NB4 (cell line): ENCODE results near the gene POLR2F.

Experiments
- POLR2A ChIP-seq: IDR thresholded peaks from 2 replicates; pipeline ENCODE4 v1.6.1; 2011; ENCODE audit warnings: mild to moderate bottlenecking; ENCODE audit not compliant: insufficient read length; ENCODE audit errors: extremely low read depth
- TF ChIP-seq, protein P1 (sequence below): IDR thresholded peaks from one replicate; pipeline ENCODE4 v1.5.1; 2012; ENCODE audit warnings: low read depth, low read length

DNA sequence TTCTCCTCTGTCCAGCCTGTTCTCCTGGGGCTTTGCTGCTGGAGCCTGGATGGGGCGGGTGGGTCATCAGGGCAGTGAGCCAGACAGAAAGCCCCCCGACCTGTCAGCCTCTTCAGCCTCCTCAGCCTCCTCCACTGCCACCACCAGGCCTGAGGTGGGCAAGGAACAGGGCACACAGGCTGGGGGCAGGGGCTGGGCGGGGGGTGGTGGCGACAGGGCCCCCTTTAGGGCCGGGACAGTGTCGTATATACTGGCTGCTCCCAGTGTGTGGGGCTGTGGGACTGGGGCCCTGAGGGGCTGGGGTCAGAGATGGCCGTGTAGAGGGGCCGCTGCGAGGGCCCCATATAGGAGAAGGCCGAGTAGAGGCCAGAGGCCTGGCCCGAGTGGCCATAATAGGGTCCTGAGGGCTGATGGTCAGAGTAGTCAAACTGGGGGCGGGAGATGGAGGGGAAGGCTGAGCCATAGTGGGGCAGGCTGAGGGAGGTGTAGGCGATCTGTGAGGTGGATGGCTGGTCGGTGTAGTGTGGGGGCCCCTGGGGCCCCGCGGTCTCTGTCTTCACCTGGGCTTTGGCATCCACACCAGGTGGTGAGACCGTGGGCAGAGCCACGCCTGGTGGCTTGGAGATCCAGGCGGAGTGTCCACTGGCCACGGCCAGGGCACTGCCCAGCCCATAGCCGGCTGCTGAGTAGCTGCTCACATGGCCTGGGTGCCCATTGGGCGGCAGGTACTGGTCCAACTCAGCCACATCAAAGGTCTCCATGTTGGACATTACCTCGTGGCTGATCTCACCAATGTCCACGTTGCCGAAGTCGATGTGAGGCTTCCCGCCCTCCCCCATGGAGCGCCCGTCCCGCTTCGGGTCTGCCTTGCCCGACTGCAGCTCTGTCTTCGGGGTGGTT lies 20.0 kb downstream of the POLR2F start:
- TF ChIP-seq, protein P1, sequence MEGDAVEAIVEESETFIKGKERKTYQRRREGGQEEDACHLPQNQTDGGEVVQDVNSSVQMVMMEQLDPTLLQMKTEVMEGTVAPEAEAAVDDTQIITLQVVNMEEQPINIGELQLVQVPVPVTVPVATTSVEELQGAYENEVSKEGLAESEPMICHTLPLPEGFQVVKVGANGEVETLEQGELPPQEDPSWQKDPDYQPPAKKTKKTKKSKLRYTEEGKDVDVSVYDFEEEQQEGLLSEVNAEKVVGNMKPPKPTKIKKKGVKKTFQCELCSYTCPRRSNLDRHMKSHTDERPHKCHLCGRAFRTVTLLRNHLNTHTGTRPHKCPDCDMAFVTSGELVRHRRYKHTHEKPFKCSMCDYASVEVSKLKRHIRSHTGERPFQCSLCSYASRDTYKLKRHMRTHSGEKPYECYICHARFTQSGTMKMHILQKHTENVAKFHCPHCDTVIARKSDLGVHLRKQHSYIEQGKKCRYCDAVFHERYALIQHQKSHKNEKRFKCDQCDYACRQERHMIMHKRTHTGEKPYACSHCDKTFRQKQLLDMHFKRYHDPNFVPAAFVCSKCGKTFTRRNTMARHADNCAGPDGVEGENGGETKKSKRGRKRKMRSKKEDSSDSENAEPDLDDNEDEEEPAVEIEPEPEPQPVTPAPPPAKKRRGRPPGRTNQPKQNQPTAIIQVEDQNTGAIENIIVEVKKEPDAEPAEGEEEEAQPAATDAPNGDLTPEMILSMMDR = no peak
- TF ChIP-seq POLR2A = no peak
